Aorta (tissue), 5 donors: Measurements from ENCODE around the gene CYP2W1. TPM values are rescaled to one million over a fixed set of nuclear protein-coding genes. Genes with fewer than 3 reads are reported as not detected.

Experiments used
- ATAC-seq: fragments of 200-7000 bp; cut with Tn5 transposase; one replicate; pipeline ENCODE4 v1.9.1; 2022; ENCODE audit warnings: moderate library complexity; ENCODE audit not compliant: low FRiP score
- DNase-seq, 2 donors: peaks; one replicate each; pipeline ENCODE4 v3.0.0-alpha.2; 2020
- H3K27ac ChIP-seq, 2 donors: one replicate each; pipeline ENCODE4 v1.5.1; 2013; ENCODE audit warnings: low read length in 2 of 2, mild to moderate bottlenecking in 2 of 2, moderate library complexity in 2 of 2, control low read depth in 1 of 2, inconsistent platforms in 1 of 2, low read depth in 1 of 2
- H3K27me3 ChIP-seq, 2 donors: one replicate each; pipeline ENCODE4 v1.6.1; 2013; ENCODE audit warnings: control low read depth in 1 of 2, low read length in 1 of 2, mild to moderate bottlenecking in 1 of 2, moderate library complexity in 1 of 2; ENCODE audit not compliant: insufficient read depth in 2 of 2, control insufficient read depth in 1 of 2
- H3K36me3 ChIP-seq, 2 donors: one replicate each; pipeline ENCODE4 v1.6.1; 2013; ENCODE audit warnings: control low read depth in 1 of 2, low read length in 1 of 2, mild to moderate bottlenecking in 1 of 2; ENCODE audit not compliant: insufficient read depth in 2 of 2, control insufficient read depth in 1 of 2
- H3K4me1 ChIP-seq, 2 donors: one replicate each; pipeline ENCODE4 v1.6.1; 2013; ENCODE audit warnings: low read length in 2 of 2, control low read depth in 1 of 2, mild to moderate bottlenecking in 1 of 2, moderate library complexity in 1 of 2; ENCODE audit not compliant: insufficient read depth in 2 of 2, control insufficient read depth in 1 of 2
- H3K4me3 ChIP-seq, 2 donors: one replicate each; pipeline ENCODE4 v1.5.1; 2013; ENCODE audit warnings: low read length in 2 of 2, control low read depth in 1 of 2, mild to moderate bottlenecking in 1 of 2
- H3K9me3 ChIP-seq: one replicate; pipeline ENCODE4 v1.6.1; 2013; ENCODE audit warnings: mild to moderate bottlenecking, low read length; ENCODE audit not compliant: control insufficient read depth
- WGBS, 2 donors: extraction: QIAGEN DNeasy Blood & Tissue Kit; methylation state at CpG; one replicate each; pipeline ENCODE4 v1.1.7; 2013; 5-methylcytosine and 5-hydroxymethylcytosine counted together
- intact Hi-C, 2 donors: fragments of 100-400 bp; cut with DNase I; formaldehyde crosslinking; loops; one replicate each; pipeline versions ENCODE4 v1.14.2 to v1.15.0; 2022
- polyA plus RNA-seq, 2 donors: library from polyadenylated mRNA; stranded (reverse); fragments of 200-250 nt; gene quantifications; one replicate each; pipeline ENCODE4 v1.2.3, GENCODE V29; 2013
- total RNA-seq, 2 donors: library from RNA; stranded (reverse); fragmentation: NEBNext Ultra II Directional; extraction: Animal tissue kit (Norgen Biotek cat#: 25700); gene quantifications; one replicate each; pipeline ENCODE4 v1.2.1, GENCODE V29; 2021
- donor health status: healthy with polysubstance abuse.
- donor health status: Bipolar disorder and iron deficiency.
- donor health status: DM: no; HTN: no; CAD: no.
- donor health status: DM: no; HTN: no; CAD: no.
- donor health status: DM: yes; HTN: yes; CAD: no.

CYP2W1 gene
- total and polyA plus RNA-seq, 4 donors, result not detected

DNA sequence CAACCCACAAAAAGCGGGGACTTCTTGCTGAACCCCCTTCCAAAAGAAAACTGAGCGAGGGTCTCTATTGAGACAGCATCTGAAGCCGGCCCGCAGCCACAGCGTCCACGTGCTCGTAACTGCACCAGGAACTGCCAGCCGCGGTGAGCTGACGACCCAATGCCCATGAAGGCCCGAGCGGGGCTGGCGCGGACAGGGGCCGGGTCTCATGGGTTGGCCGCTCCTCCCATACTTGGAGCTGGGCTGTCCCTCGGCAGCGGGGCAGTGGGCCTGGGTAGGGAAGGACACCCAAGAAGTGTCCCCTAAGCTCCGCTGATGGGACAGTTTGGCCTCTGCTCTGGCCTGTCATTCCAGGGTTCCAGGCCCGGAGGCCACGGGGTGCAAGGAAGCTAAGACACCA lies 22.3 kb downstream of the CYP2W1 start:
- H3K4me1 ChIP-seq, result no peaks in the 10 kb centered on the region
- peaks cover 0 to 2% of the 10 kb centered on the region in 2 donors for H3K36me3 ChIP-seq
- no peaks in the 10 kb centered on the region for H3K27me3 ChIP-seq
- H3K27ac ChIP-seq, result no peak overlapping the region
- WGBS, 2 donors, result 92% methylated on average over 21 of the region's 21 CpGs
- no peaks in the 10 kb centered on the region for H3K9me3 ChIP-seq
- ATAC-seq (no peak), DNase-seq (no peak)
- intact Hi-C loops, result no loop called here
- H3K4me3 ChIP-seq, result no peak overlapping the region

DNA sequence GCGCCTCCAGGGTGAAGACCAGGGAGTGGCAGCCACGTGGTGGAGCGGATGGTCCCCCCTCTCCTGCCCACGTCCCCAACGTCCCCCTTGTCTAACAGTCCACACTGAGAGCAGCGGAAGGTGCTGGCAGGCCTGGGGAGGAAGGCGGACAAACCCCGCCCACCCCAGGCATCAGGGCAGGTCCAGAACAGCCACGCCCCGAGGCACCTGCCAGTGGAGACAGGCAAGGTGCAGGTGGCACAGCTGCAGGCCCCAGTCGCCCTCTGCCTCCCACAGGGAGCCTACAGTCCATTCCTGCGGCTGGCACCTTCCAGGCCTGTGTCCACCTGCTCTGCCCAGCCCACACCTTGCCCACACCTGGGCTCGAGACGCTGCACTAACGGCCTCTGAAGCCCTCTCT lies 24.9 kb downstream of the CYP2W1 start:
- Histone ChIP-seq H3K4me3 (no peak overlapping the region), H3K36me3 (peaks cover 0 to 2% of the 10 kb centered on the region in 2 donors), H3K4me1 (no peaks in the 10 kb centered on the region), H3K9me3 (no peaks in the 10 kb centered on the region), H3K27me3 (no peaks in the 10 kb centered on the region), H3K27ac (no peak overlapping the region)
- ATAC-seq, result no peak
- no peak for DNase-seq
- intact Hi-C loops, result no loop called here
- 86 to 89% methylated on average over 10 to 15 of the region's 15 CpGs for WGBS, 2 donors

GRCh38 chr7:1008733-1009363 lies 25.9 kb downstream of the CYP2W1 start:
- peaks cover 0 to 2% of the 10 kb centered on the region in 2 donors for H3K36me3 ChIP-seq
- no peaks in the 10 kb centered on the region for H3K9me3 ChIP-seq
- no peaks in the 10 kb centered on the region for H3K27me3 ChIP-seq
- ATAC-seq (no peak), DNase-seq (no peak)
- no peak overlapping the region for H3K4me3 ChIP-seq
- WGBS, 2 donors, result 90 to 91% methylated on average over 37 of the region's 37 CpGs
- intact Hi-C loops, result no loop called here
- no peaks in the 10 kb centered on the region for H3K4me1 ChIP-seq
- no peak overlapping the region for H3K27ac ChIP-seq

GRCh38 chr7:1009747-1010146 lies 26.8 kb downstream of the CYP2W1 start:
- no peak for DNase-seq
- intact Hi-C loops, result no loop called here
- Histone ChIP-seq H3K36me3 (peaks cover 0 to 2% of the 10 kb centered on the region in 2 donors), H3K9me3 (no peaks in the 10 kb centered on the region), H3K4me3 (no peak overlapping the region), H3K4me1 (no peaks in the 10 kb centered on the region), H3K27ac (no peak overlapping the region), H3K27me3 (no peaks in the 10 kb centered on the region)
- WGBS, 2 donors, result 91 to 93% methylated on average over 21 to 22 of the region's 22 CpGs
- ATAC-seq, result no peak

GRCh38 chr7:1010226-1010625 lies 27.2 kb downstream of the CYP2W1 start:
- 81 to 82% methylated on average over 13 of the region's 13 CpGs for WGBS, 2 donors

DNA sequence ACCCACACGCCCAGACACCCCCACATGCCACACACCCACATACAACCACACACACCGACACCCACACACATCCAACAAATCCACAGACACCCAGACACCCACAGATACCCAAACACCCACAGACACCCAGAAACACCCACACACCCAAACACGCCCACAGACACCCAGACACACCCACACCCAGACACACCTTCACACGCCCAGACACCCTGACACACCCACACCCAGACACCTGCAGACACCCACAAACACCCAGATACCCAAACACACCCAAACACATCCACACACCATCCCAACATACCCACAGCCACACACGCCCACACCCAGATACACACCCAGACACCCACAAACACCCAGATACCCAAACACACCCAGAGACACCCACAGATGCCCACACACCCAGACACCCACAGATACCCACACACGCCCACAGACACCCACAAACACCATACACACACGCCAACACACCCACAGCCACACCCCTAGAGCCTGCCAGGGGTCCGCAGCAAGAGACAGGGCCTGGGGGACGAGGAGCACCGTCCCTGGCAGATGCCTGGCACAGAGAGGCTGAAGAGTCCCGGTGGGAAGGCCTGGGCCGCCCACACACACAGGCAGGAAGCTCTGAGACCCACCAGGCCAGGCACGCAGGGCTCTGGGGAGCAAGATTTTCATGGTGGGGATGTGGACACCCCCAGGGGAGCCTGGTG lies 28.5 kb downstream of the CYP2W1 start:
- DNase-seq (no peak), ATAC-seq (no peak)
- WGBS, 2 donors, result 72 to 84% methylated on average over 13 of the region's 13 CpGs
- H3K4me3 ChIP-seq, result no peak overlapping the region
- H3K27me3 ChIP-seq, result no peaks in the 10 kb centered on the region
- H3K4me1 ChIP-seq, result no peaks in the 10 kb centered on the region
- H3K36me3 ChIP-seq, result peaks cover 0 to 2% of the 10 kb centered on the region in 2 donors
- intact Hi-C loops, result no loop called here
- no peak overlapping the region for H3K27ac ChIP-seq
- no peaks in the 10 kb centered on the region for H3K9me3 ChIP-seq

More at GRCh38 chr7:1010226-1010625, 27.2 kb downstream of the CYP2W1 start:
- H3K4me3 ChIP-seq, result no peak overlapping the region
- ATAC-seq (no peak), DNase-seq (no peak)
- peaks cover 0 to 2% of the 10 kb centered on the region in 2 donors for H3K36me3 ChIP-seq
- H3K27me3 ChIP-seq, result no peaks in the 10 kb centered on the region
- intact Hi-C loops, result no loop called here
- H3K27ac ChIP-seq, result no peak overlapping the region
- no peaks in the 10 kb centered on the region for H3K9me3 ChIP-seq
- H3K4me1 ChIP-seq, result no peaks in the 10 kb centered on the region

- intact Hi-C loops, result no loop called here
- H3K9me3 ChIP-seq, result no peaks in the 10 kb centered on the region
- no peak for DNase-seq
- no peaks in the 10 kb centered on the region for H3K4me1 ChIP-seq
- H3K36me3 ChIP-seq, result peaks cover 0 to 2% of the 10 kb centered on the region in 2 donors
- 73 to 74% methylated on average over 28 to 32 of the region's 32 CpGs for WGBS, 2 donors
- no peak overlapping the region for H3K27ac ChIP-seq
- no peaks in the 10 kb centered on the region for H3K27me3 ChIP-seq
- H3K4me3 ChIP-seq, result no peak overlapping the region
- ATAC-seq, result no peak
Measured at GRCh38 chr7:1012004-1012715, 29.2 kb downstream of the CYP2W1 start.

GRCh38 chr7:1012716-1013095 lies 29.7 kb downstream of the CYP2W1 start:
- DNase-seq (no peak), ATAC-seq (no peak)
- no peaks in the 10 kb centered on the region for H3K9me3 ChIP-seq
- no peak overlapping the region for H3K27ac ChIP-seq
- H3K4me1 ChIP-seq, result no peaks in the 10 kb centered on the region
- WGBS, 2 donors, result 90% methylated on average over 30 of the region's 30 CpGs
- H3K36me3 ChIP-seq, result peaks cover 0 to 2% of the 10 kb centered on the region in 2 donors
- no peak overlapping the region for H3K4me3 ChIP-seq
- H3K27me3 ChIP-seq, result no peaks in the 10 kb centered on the region
- intact Hi-C loops, result no loop called here
